Mesenchymal stem cell (in vitro differentiated cells and primary cell): ENCODE measurements around the gene TMEM218.
"Not testable (repeated sequence)": the region's sequence is repeated elsewhere in the genome, so short reads cannot be mapped to it uniquely, and the experiment has no call there.

Experiments used
- DNase-seq: peaks from one replicate; pipeline ENCODE4 v3.0.0-alpha.2; 2013
- H2AFZ ChIP-seq: one replicate; pipeline ENCODE4 v1.6.1; 2013; ENCODE audit warnings: low read depth, mild to moderate bottlenecking, control low read depth, inconsistent platforms, low read length, moderate library complexity
- H2AK5ac ChIP-seq: 2 replicates; pipeline ENCODE4 v1.6.1; 2013; ENCODE audit warnings: low read length, moderate library complexity, mild to moderate bottlenecking, inconsistent platforms; ENCODE audit not compliant: severe bottlenecking
- H2BK120ac ChIP-seq: one replicate; pipeline ENCODE4 v1.6.1; 2013; ENCODE audit warnings: low read depth, mild to moderate bottlenecking, inconsistent platforms, low read length, moderate library complexity
- H2BK12ac ChIP-seq, 2 experiments: one replicate each; pipeline ENCODE4 v1.6.1; 2013; ENCODE audit warnings: inconsistent platforms in 2 of 2, low read length in 2 of 2, mild to moderate bottlenecking in 2 of 2, moderate library complexity in 2 of 2, control low read depth in 1 of 2
- H2BK15ac ChIP-seq: one replicate; pipeline ENCODE4 v1.6.1; 2013; ENCODE audit warnings: mild to moderate bottlenecking, low read depth, inconsistent platforms; ENCODE audit not compliant: poor library complexity, severe bottlenecking
- H2BK5ac ChIP-seq: 2 replicates; pipeline ENCODE4 v1.6.1; 2013; ENCODE audit warnings: low read depth, mild to moderate bottlenecking, low read length, control low read depth, inconsistent platforms; ENCODE audit not compliant: poor library complexity, severe bottlenecking
- H3K14ac ChIP-seq, 2 experiments: one replicate each; pipeline ENCODE4 v1.6.1; 2013; ENCODE audit warnings: inconsistent platforms in 2 of 2, low read length in 2 of 2, control low read depth in 1 of 2, mild to moderate bottlenecking in 1 of 2, moderate library complexity in 1 of 2
- H3K18ac ChIP-seq, 2 experiments: one replicate each; pipeline ENCODE4 v1.6.1; 2013; ENCODE audit warnings: inconsistent platforms in 2 of 2, low read length in 2 of 2, control low read depth in 1 of 2, low read depth in 1 of 2, mild to moderate bottlenecking in 1 of 2
- H3K23ac ChIP-seq, 2 experiments: one replicate each; pipeline ENCODE4 v1.6.1; 2013; ENCODE audit warnings: inconsistent platforms in 2 of 2, low read length in 2 of 2, mild to moderate bottlenecking in 2 of 2, moderate library complexity in 2 of 2, control low read depth in 1 of 2
- H3K27ac ChIP-seq: 2 replicates; pipeline ENCODE4 v1.5.1; 2013; ENCODE audit warnings: mild to moderate bottlenecking, moderate library complexity, low read length, control low read depth, inconsistent platforms; ENCODE audit not compliant: poor library complexity, severe bottlenecking
- H3K27me3 ChIP-seq, 2 experiments: 2 replicates each; pipeline versions ENCODE4 v1.6.1 to v1.7.0; 2013; ENCODE audit warnings: low read length in 2 of 2, mild to moderate bottlenecking in 2 of 2, moderate library complexity in 2 of 2, control low read depth in 1 of 2, inconsistent platforms in 1 of 2; ENCODE audit not compliant: control insufficient read depth in 1 of 2, insufficient read depth in 1 of 2
- H3K36me3 ChIP-seq, 2 experiments: 2 replicates each; pipeline versions ENCODE4 v1.6.1 to v1.7.0; 2013; ENCODE audit warnings: low read length in 2 of 2, control low read depth in 1 of 2, inconsistent platforms in 1 of 2, low read depth in 1 of 2, mild to moderate bottlenecking in 1 of 2; ENCODE audit not compliant: insufficient read depth in 2 of 2, control insufficient read depth in 1 of 2
- H3K4ac ChIP-seq, 2 experiments: one replicate each; pipeline ENCODE4 v1.6.1; 2013; ENCODE audit warnings: inconsistent platforms in 2 of 2, low read length in 2 of 2, mild to moderate bottlenecking in 2 of 2, moderate library complexity in 2 of 2, control low read depth in 1 of 2, low read depth in 1 of 2
- H3K4me1 ChIP-seq: 2 replicates; pipeline ENCODE4 v1.6.1; 2013; ENCODE audit warnings: low read depth, low read length, control low read depth; ENCODE audit not compliant: control insufficient read depth, insufficient read depth
- H3K4me2 ChIP-seq: 2 replicates; pipeline ENCODE4 v1.6.1; 2013; ENCODE audit warnings: low read length, mild to moderate bottlenecking, inconsistent platforms; ENCODE audit not compliant: poor library complexity, severe bottlenecking
- H3K4me3 ChIP-seq, 2 experiments: 2 replicates each; pipeline versions ENCODE4 v1.5.1 to v1.7.0; 2013; ENCODE audit warnings: low read length in 2 of 2, mild to moderate bottlenecking in 2 of 2, control low read depth in 1 of 2, low read depth in 1 of 2; ENCODE audit not compliant: insufficient read depth in 1 of 2
- H3K79me1 ChIP-seq: replicated peaks from 2 replicates; pipeline ENCODE4 v1.6.1; 2013; ENCODE audit warnings: mild to moderate bottlenecking, control low read depth, low read length, inconsistent platforms; ENCODE audit not compliant: poor library complexity, severe bottlenecking
- H3K9ac ChIP-seq: 2 replicates; pipeline ENCODE4 v1.7.0; 2013; ENCODE audit warnings: mild to moderate bottlenecking, low read length, moderate library complexity
- H3K9me3 ChIP-seq: 2 replicates; pipeline ENCODE4 v1.7.0; 2013; ENCODE audit warnings: mild to moderate bottlenecking, low read length; ENCODE audit not compliant: control insufficient read depth
- H4K8ac ChIP-seq: one replicate; pipeline ENCODE4 v1.6.1; 2013; ENCODE audit warnings: inconsistent platforms, mild to moderate bottlenecking, low read length, moderate library complexity
- H4K91ac ChIP-seq: one replicate; pipeline ENCODE4 v1.6.1; 2013; ENCODE audit warnings: mild to moderate bottlenecking, low read length, inconsistent platforms
- WGBS: methylation state at CpG from one replicate; pipeline ENCODE4 v1.1.7; 2013; ENCODE audit warnings: mixed read lengths; 5-methylcytosine and 5-hydroxymethylcytosine counted together

Gene TMEM218

DNA sequence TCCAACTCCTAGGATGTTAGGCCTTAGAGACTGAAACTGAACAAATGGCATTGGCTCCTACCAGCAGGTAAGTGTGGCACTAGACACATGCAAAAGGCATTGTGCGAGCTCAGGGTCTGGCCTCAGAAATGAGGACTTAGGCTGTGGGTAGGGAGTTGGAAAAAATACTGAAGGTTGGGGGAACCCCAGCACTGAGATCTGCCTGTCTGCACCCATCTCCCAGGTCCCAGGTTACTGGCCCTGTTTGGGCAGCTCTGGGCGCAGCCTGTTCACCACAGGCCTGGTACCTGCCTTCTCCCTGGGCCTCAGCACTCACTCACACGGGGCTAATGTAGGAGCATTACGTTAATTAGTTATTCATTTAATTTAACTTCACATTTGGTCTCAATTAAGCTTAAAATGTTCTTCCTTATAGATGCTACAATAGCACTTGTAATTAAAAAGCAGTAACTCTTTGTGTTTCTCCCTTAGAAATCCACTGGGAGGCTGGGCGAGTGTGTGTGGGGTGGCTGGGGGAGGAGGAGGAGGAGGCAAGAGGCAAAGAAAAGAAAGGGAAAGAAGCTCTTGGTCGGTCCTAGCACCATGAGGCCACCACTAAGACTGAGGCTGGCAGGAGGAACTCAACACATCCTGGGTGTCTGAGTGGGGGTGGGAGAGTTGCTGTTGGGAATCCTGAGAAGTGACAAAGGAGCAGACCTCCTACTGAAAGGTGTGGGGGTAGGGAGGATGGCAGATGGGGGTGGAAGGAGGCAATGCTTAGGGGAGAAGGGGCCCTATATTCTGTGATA lies 19.4 kb downstream of the TMEM218 start:
- Histone ChIP-seq H3K27me3 (no peaks in the 10 kb centered on the region), H2BK120ac (peak overlapping the region; percentile 64), H4K8ac (peak overlapping the region; percentile 88), H3K23ac (no peak overlapping the region), H3K79me1 (no peaks in the 10 kb centered on the region), H3K18ac (peak overlapping the region; percentile 44 to 73), H3K9ac (peak overlapping the region; percentile 65), H3K4me2 (no peak overlapping the region), H3K4me1 (peaks cover 7% of the 10 kb centered on the region), H2BK15ac (no peak overlapping the region), H3K36me3 (peaks cover 0 to 28% of the 10 kb centered on the region in 2 experiments), H2BK12ac (peak overlapping the region in 1 of 2 experiments; percentile 59), H3K14ac (no peak overlapping the region), H3K9me3 (no peaks in the 10 kb centered on the region), H3K4ac (peak overlapping the region; percentile 0 to 58), H2AK5ac (peak overlapping the region; percentile 55), H2AFZ (no peak overlapping the region), H3K27ac (peak overlapping the region; percentile 21), H2BK5ac (no peak overlapping the region), H4K91ac (peak overlapping the region; percentile 4), H3K4me3 (no peak overlapping the region)
- DNase-seq: no peak
- 87% methylated on average over 4 of the region's 6 CpGs for WGBS

DNA sequence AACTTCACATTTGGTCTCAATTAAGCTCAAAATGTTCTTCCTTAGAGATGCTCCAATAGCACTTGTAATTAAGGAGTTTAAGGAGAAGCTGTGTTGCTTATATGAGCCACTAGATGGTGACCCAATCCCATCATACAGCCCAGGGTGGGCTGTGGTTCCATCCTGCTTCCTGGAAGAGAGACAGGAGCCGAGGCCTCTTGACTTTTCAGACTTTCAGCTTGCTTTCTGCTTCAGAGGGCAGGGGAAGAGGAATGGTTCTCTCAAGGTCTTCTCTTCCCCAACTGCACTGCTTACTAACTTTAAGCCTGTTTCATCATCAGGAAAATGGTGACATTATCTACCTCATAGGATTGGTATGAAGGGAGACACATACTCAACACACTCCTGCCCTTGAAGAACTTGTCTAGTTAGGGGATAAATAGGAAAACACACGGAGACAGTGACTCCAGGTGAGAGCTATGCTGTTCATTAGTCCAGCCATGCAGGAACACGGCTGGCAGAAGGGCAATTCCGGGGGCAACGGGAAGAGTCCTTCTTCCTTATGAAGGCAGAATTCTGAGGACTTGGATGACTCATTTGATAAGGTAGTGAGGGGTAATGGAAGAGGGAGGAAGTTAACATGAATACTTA lies 20.1 kb downstream of the TMEM218 start:
- Histone ChIP-seq H3K18ac (peak overlapping the region; percentile 44 to 73), H3K4me2 (no peak overlapping the region), H4K91ac (no peak overlapping the region), H3K4me3 (no peak overlapping the region), H3K14ac (no peak overlapping the region), H3K23ac (no peak overlapping the region), H3K9me3 (no peaks in the 10 kb centered on the region), H2BK120ac (peak overlapping the region; percentile 7), H3K36me3 (peaks cover 0 to 21% of the 10 kb centered on the region in 2 experiments), H3K79me1 (no peaks in the 10 kb centered on the region), H4K8ac (peak overlapping the region; percentile 88), H2BK15ac (no peak overlapping the region), H3K4ac (peak overlapping the region; percentile 0 to 58), H2BK5ac (no peak overlapping the region), H3K27me3 (no peaks in the 10 kb centered on the region), H2AFZ (peak overlapping the region; percentile 60), H2AK5ac (no peak overlapping the region), H3K9ac (peak overlapping the region; percentile 65), H3K27ac (peak overlapping the region; percentile 21), H2BK12ac (peak overlapping the region in 1 of 2 experiments; percentile 1), H3K4me1 (peaks cover 7% of the 10 kb centered on the region)
- peak; percentile 81 for DNase-seq
- WGBS: 37% methylated on average over 4 of the region's 5 CpGs

- peaks cover 7% of the 10 kb centered on the region for H3K4me1 ChIP-seq
- H3K9me3 ChIP-seq: no peaks in the 10 kb centered on the region
- H3K18ac ChIP-seq: no peak overlapping the region
- H4K91ac ChIP-seq: peak overlapping the region; percentile 19
- no peak overlapping the region for H2AK5ac ChIP-seq
- 82% methylated on average over 6 of the region's 6 CpGs for WGBS
- no peak overlapping the region for H2BK120ac ChIP-seq
- H2BK15ac ChIP-seq: no peak overlapping the region
- H3K4ac ChIP-seq: no peak overlapping the region
- H3K36me3 ChIP-seq: peaks cover 0 to 16% of the 10 kb centered on the region in 2 experiments
- H3K23ac ChIP-seq: no peak overlapping the region
- peak overlapping the region in 1 of 2 experiments; percentile 45 for H2BK12ac ChIP-seq
- H3K9ac ChIP-seq: peak overlapping the region; percentile 65
- no peak overlapping the region for H3K27ac ChIP-seq
- H3K4me3 ChIP-seq: no peak overlapping the region
- H3K27me3 ChIP-seq: no peaks in the 10 kb centered on the region
- H3K4me2 ChIP-seq: no peak overlapping the region
- H3K14ac ChIP-seq: no peak overlapping the region
- DNase-seq: no peak
- H4K8ac ChIP-seq: peak overlapping the region; percentile 69
- H3K79me1 ChIP-seq: no peaks in the 10 kb centered on the region
- H2AFZ ChIP-seq: no peak overlapping the region
- H2BK5ac ChIP-seq: no peak overlapping the region
These were observed 20.6 kb downstream of the TMEM218 start for GRCh38 chr11:125090816-125091215.

- not testable (repeated sequence) for H4K8ac ChIP-seq, H3K9ac ChIP-seq, H3K4me1 ChIP-seq, H3K9me3 ChIP-seq, H2AFZ ChIP-seq, H3K4me2 ChIP-seq, H3K23ac ChIP-seq, H3K4ac ChIP-seq, H3K14ac ChIP-seq, H3K79me1 ChIP-seq, DNase-seq, H4K91ac ChIP-seq, H3K4me3 ChIP-seq, H2BK5ac ChIP-seq, H3K27ac ChIP-seq, H3K27me3 ChIP-seq, H2BK120ac ChIP-seq, H2BK12ac ChIP-seq, H2BK15ac ChIP-seq, H2AK5ac ChIP-seq, H3K18ac ChIP-seq
- WGBS: 85% methylated on average over 10 of the region's 10 CpGs
- H3K36me3 ChIP-seq: peaks cover 0 to 12% of the 10 kb centered on the region in 2 experiments
These were observed 21.3 kb downstream of the TMEM218 start for GRCh38 chr11:125090151-125090550.
